Naive thymus-derived CD8-positive, alpha-beta T cell (primary cell): ENCODE data around the gene ZFAND3. TPM values are rescaled to one million over a fixed set of nuclear protein-coding genes. Genes with fewer than 3 reads are reported as not detected.

Experiments used
- ATAC-seq, 2 donors: fragments of 150-1000 bp; cut with Tn5 transposase in 1 of 2; sonication (Bioruptor Pico), chemical (Tn5 transposase) in 1 of 2; 1 replicate in 1 of 2; 2 replicates in 1 of 2; pipeline ENCODE4 v1.10.0; 2021; ENCODE audit warnings: mild to moderate bottlenecking in 2 of 2, moderate library complexity in 2 of 2
- POLR2A ChIA-PET: fragments of 350-600 bp; sonication (Branson Sonifier 250); formaldehyde crosslinking; loops from one replicate; lab custom pipeline; 2021; ENCODE audit warnings: antibody characterized with exemption; lab: Charles Lee
- DNase-seq, 10 donors: peaks; one replicate each; pipeline versions ENCODE4 v3.0.0 to v3.0.0-alpha.2; 2020 to 2022
- H3K27ac Mint-ChIP-seq, 10 donors: one replicate each; pipeline ENCODE4 v1.8.0; 2020 to 2022; ENCODE audit warnings: mild to moderate bottlenecking in 10 of 10, mixed read lengths in 10 of 10, moderate library complexity in 4 of 10, inconsistent platforms in 1 of 10
- H3K27me3 Mint-ChIP-seq, 5 donors: one replicate each; pipeline ENCODE4 v1.8.0; 2021 to 2022; ENCODE audit warnings: mixed read lengths in 5 of 5
- H3K36me3 Mint-ChIP-seq, 3 donors: one replicate each; pipeline ENCODE4 v1.8.0; 2020 to 2022; ENCODE audit warnings: mixed read lengths in 3 of 3, mild to moderate bottlenecking in 2 of 3, inconsistent platforms in 1 of 3
- H3K4me1 Mint-ChIP-seq, 4 donors: one replicate each; pipeline ENCODE4 v1.8.0; 2021 to 2022; ENCODE audit warnings: mixed read lengths in 4 of 4
- H3K4me3 Mint-ChIP-seq, 10 donors: one replicate each; pipeline ENCODE4 v1.8.0; 2020 to 2022; ENCODE audit warnings: mild to moderate bottlenecking in 10 of 10, mixed read lengths in 10 of 10, moderate library complexity in 6 of 10, inconsistent platforms in 1 of 10
- H3K9me3 Mint-ChIP-seq, 9 donors: one replicate each; pipeline ENCODE4 v1.8.0; 2020 to 2022; ENCODE audit warnings: mixed read lengths in 9 of 9, mild to moderate bottlenecking in 3 of 9, inconsistent platforms in 1 of 9, moderate library complexity in 1 of 9
- polyA plus RNA-seq, 3 donors: library from polyadenylated mRNA; unstranded; fragments of 300-500 nt; fragmentation: Illumina TruSeq; gene quantifications; one replicate each; pipeline ENCODE4 v1.2.3, GENCODE V29; 2021
- total RNA-seq, 8 experiments: library from RNA in 2 of 8; stranded (reverse) in 2 of 8; gene quantifications; one replicate each; pipeline ENCODE4 v1.2.3 and lab custom pipeline; 2021 to 2026

ZFAND3 gene
- total and polyA plus RNA-seq, 5 experiments from 2014 or later, result 3.7 to 33.8 (median 4.5) TPM

DNA sequence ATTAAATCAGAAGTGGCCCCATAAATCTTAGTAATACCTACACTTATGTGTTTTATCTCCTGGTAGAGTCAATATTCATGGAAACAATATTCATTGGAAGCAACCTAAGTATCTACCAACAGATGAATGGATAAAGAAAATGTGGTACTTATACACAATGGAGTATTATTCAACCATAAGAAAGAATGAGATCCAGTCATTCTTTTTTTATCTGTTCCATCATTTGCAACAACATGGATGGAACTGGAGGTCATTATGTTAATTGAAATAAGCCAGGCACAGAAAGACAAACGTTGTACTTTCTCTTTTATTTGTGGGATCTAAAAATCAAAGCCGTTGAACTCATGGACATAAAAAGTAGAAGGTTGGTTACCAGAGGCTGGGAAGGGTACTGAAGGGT is 268.5 kb downstream of the ZFAND3 start:
- H3K4me3 Mint-ChIP-seq, result no peak overlapping the region
- POLR2A ChIA-PET, result no interaction called here

DNA sequence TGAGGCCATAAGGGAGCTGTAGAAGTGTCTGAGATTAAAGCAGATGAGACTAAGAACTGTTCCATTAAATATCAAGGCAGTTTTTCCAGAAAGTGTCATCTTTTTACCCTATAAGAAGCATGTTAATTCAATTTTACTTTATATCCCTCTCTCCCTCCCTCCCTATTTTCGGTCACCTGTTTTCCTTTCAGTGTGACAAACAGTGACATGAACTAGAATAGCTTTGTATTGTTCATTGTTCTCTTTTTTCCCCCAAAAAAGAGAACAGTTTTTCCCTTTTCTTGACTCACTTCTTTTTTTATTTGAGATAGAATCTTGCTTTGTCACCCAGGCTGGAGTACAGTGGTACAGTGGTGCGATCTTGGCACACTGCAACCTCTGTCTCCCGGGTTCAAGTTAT is 269.3 kb downstream of the ZFAND3 start:
- POLR2A ChIA-PET, result no interaction called here
- no peaks in the 10 kb centered on the region for H3K27me3 Mint-ChIP-seq
- peak overlapping the region in 1 of 10 donors; percentile 6 for H3K27ac Mint-ChIP-seq

More for the DNA sequence above, 268.5 kb downstream of the ZFAND3 start:
- DNase-seq (no peak), ATAC-seq (no peak)
- Mint-ChIP-seq H3K9me3 (no peaks in the 10 kb centered on the region), H3K27me3 (no peaks in the 10 kb centered on the region), H3K4me1 (peaks cover 4 to 30% (median 7%) of the 10 kb centered on the region in 4 donors), H3K36me3 (peaks cover 19 to 49% (median 34%) of the 10 kb centered on the region in 3 donors), H3K27ac (peak overlapping the region in 1 of 10 donors; percentile 34)

DNA sequence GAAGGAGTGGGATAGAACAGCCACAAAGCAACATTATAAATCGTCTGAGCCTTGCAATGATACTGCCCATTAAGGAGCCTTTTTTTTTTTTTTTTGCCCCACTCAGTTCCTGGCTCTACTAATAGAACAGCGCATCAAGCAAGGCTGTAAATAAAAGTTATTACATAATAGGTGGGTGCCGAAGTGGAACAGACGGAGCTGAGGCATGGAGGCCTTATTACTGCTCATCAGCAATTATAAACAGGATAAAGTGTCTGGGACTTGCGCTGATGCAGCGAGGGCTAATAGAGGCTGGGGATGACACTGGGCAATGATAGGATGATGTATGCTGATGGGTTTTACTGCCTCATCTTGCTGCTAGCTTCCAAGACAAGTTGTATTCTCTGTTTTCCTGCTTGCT is 272.1 kb downstream of the ZFAND3 start:
- no peak overlapping the region for H3K27ac Mint-ChIP-seq
- H3K9me3 Mint-ChIP-seq, result no peaks in the 10 kb centered on the region
- no peaks in the 10 kb centered on the region for H3K27me3 Mint-ChIP-seq
- peaks cover 0 to 24% (median 16%) of the 10 kb centered on the region in 3 donors for H3K36me3 Mint-ChIP-seq
- no peak for ATAC-seq
- peaks cover 4 to 40% (median 10%) of the 10 kb centered on the region in 4 donors for H3K4me1 Mint-ChIP-seq
- POLR2A ChIA-PET, result no interaction called here
- no peak overlapping the region for H3K4me3 Mint-ChIP-seq
- no peak for DNase-seq

More for the DNA sequence above, 269.3 kb downstream of the ZFAND3 start:
- DNase-seq, result no peak
- Mint-ChIP-seq H3K4me3 (no peak overlapping the region), H3K9me3 (no peaks in the 10 kb centered on the region), H3K36me3 (peaks cover 19 to 43% (median 29%) of the 10 kb centered on the region in 3 donors), H3K4me1 (peaks cover 4 to 30% (median 7%) of the 10 kb centered on the region in 4 donors)
- ATAC-seq, result no peak

DNA sequence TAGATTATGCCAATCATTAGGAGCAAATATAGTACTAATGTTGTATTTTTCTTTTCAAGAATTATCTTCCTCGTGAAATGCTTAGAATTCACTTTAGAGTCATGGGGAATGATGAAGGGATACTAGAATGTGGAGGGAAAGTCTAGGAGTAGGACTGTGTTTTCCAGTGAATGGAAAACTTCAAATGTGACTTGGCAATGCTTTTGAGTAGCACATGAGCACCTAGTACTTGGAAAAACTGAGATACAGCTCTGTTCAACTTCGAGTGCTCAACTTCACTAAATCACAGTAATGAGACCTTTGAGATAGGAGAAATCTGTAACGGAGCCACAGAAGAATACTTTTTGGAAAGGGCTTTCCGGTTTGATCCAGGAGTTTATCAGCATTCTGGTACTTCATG is 272.9 kb downstream of the ZFAND3 start:
- POLR2A ChIA-PET, result no interaction called here
- DNase-seq, result no peak
- Mint-ChIP-seq H3K27me3 (no peaks in the 10 kb centered on the region), H3K27ac (no peak overlapping the region), H3K36me3 (peaks cover 0 to 18% (median 9%) of the 10 kb centered on the region in 3 donors), H3K4me3 (no peak overlapping the region), H3K9me3 (no peaks in the 10 kb centered on the region), H3K4me1 (peaks cover 6 to 39% (median 10%) of the 10 kb centered on the region in 4 donors)
- no peak for ATAC-seq

DNA sequence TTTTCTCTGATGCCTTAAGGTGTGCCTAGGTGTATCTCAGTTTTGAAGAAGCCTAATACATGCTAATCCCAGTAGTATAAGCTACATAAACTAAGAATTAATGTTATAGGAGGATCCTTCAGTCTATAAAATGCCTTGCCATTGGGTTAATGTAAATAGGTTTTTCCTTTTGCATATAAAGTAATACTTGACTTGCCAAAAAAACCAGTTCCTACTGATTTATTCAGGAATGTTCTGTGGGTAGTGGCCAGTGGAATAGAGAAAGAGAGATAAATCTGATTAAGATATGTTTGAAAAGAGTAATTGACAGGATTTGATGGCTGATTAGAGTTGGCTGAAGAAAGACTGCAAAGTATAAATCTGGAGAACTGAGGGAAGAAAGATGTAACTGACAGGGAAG is 273.4 kb downstream of the ZFAND3 start:
- no peak for DNase-seq
- ATAC-seq, result no peak
- Mint-ChIP-seq H3K9me3 (no peaks in the 10 kb centered on the region), H3K36me3 (peaks cover 0 to 14% (median 10%) of the 10 kb centered on the region in 3 donors), H3K4me3 (no peak overlapping the region), H3K27me3 (no peaks in the 10 kb centered on the region), H3K4me1 (peaks cover 9 to 38% (median 11%) of the 10 kb centered on the region in 4 donors), H3K27ac (no peak overlapping the region)
- POLR2A ChIA-PET, result interaction anchor here (1.1 kb wide), 1 partner anchor 10 kb away, joined by 3 read pairs; no protein-coding TSS in a partner anchor

DNA sequence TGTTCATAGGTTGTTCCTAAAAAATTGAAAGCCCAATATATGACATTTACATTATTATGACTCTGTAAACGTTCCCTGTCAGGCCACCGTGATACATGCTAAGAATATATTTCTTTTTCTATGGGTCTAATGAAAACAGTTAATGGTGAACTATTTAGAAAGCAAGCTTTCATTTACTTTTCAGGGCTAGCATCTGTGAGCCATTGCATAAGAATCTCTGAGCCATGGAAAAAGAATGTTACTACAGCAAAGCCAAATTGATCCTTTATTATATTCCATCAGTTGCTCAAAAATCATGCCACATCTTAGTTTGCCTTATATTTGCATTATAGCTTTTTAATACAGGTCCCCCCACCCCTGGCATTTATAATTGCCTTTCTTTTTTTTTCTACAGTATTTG is 275.5 kb downstream of the ZFAND3 start:
- peaks cover 0 to 16% (median 10%) of the 10 kb centered on the region in 3 donors for H3K36me3 Mint-ChIP-seq
- no peaks in the 10 kb centered on the region for H3K9me3 Mint-ChIP-seq
- H3K4me1 Mint-ChIP-seq, result peaks cover 7 to 27% (median 10%) of the 10 kb centered on the region in 4 donors
- no peak for DNase-seq
- no peaks in the 10 kb centered on the region for H3K27me3 Mint-ChIP-seq
- POLR2A ChIA-PET, result no interaction called here
- H3K27ac Mint-ChIP-seq, result peak overlapping the region in 2 of 10 donors; percentile 6 to 51
- H3K4me3 Mint-ChIP-seq, result no peak overlapping the region
- no peak for ATAC-seq

DNA sequence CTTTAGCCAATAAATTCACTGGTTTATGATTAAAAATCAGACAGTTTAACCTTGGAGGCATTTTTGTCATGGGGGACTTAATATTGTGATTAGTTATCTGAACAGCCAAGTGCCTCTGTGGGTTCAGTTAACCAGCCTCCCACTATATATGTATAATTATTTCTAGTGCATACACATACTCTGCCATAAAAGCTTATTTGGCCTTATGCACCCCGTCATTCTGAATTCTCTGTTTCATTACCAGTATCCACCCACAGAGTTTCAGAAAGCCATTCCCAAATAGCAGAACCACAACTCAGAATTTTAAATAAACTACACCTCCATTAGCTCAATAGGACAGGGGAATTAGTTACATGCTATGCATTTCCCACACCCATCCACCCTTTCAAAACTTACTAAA is 279.7 kb downstream of the ZFAND3 start:
- no peak for ATAC-seq
- DNase-seq, result no peak
- Mint-ChIP-seq H3K4me1 (peaks cover 9 to 34% (median 10%) of the 10 kb centered on the region in 4 donors), H3K9me3 (no peaks in the 10 kb centered on the region), H3K27ac (peak overlapping the region in 1 of 10 donors; percentile 50), H3K27me3 (no peaks in the 10 kb centered on the region), H3K4me3 (no peak overlapping the region), H3K36me3 (peaks cover 4 to 26% (median 13%) of the 10 kb centered on the region in 3 donors)
- POLR2A ChIA-PET, result no interaction called here

DNA sequence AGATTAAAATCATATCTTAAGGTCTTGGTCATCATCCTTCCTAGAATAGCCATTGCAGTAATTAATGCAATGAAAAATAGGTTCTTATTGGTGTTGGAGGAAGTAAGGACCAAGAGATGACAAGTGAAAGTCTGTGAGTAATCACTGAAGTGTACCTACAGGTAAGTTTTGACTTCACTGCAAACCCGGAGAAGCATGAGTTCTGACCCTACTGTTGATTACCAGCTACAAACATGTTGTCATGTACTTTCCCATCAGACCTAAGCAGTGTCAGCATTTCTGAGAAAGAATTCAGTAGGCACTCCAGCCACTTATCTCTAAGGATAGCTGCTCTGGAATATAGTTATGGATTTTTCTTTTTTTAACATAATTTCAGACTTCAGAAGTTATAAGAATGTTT is 280.9 kb downstream of the ZFAND3 start:
- H3K36me3 Mint-ChIP-seq, result peaks cover 4 to 28% (median 16%) of the 10 kb centered on the region in 3 donors
- no peaks in the 10 kb centered on the region for H3K27me3 Mint-ChIP-seq
- H3K9me3 Mint-ChIP-seq, result peaks cover 0 to 2% (median 0%) of the 10 kb centered on the region in 9 donors
- DNase-seq, result no peak
- H3K4me1 Mint-ChIP-seq, result peaks cover 5 to 36% (median 10%) of the 10 kb centered on the region in 4 donors
- ATAC-seq, result no peak
- no peak overlapping the region for H3K27ac Mint-ChIP-seq
- POLR2A ChIA-PET, result no interaction called here
- H3K4me3 Mint-ChIP-seq, result no peak overlapping the region

DNA sequence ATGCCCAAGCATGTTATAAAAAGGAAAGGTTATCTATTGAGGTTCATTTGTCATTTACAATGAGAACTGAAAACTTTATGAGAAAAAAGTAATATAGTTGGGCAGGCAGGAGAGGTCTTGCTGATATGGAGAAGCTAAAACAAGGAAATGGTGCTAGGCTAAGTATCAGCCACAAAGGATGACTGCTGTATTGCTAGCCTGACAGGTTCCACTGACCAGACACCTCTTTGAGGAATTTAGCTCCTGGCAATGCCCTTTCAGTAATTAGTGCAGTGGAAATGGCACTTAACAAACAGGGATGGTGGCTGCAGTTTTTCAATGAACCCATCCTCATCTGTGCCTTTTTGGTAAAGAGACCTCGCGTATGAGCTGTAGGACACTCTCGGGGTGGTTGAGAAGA is 284.4 kb downstream of the ZFAND3 start:
- H3K4me1 Mint-ChIP-seq, result peaks cover 8 to 20% (median 8%) of the 10 kb centered on the region in 4 donors
- POLR2A ChIA-PET, result no interaction called here
- H3K36me3 Mint-ChIP-seq, result peaks cover 4 to 43% (median 32%) of the 10 kb centered on the region in 3 donors

DNA sequence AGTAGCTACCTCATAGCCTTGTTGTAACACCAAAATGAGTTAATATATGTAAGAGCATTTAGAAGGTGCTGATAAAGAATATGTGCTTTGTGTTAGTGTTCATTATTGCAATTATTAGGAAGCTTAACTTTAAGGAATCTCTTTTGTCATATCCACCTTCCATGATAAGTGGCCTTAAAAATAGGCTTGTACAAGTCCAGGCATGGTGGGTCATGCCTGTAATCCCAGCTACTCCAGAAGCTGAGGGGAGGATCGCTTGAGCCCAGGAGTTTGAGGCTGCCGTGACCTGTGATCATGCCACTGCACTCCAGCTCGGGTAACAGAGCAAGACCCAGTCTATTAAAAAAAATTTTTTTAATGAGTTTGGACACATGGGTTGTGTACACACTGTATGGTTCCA is 285.5 kb downstream of the ZFAND3 start:
- no peak for ATAC-seq
- Mint-ChIP-seq H3K9me3 (peaks cover 0 to 2% (median 0%) of the 10 kb centered on the region in 9 donors), H3K4me3 (no peak overlapping the region), H3K27ac (no peak overlapping the region), H3K4me1 (peaks cover 9 to 28% (median 16%) of the 10 kb centered on the region in 4 donors), H3K36me3 (peaks cover 4 to 46% (median 37%) of the 10 kb centered on the region in 3 donors), H3K27me3 (no peaks in the 10 kb centered on the region)
- no peak for DNase-seq
- POLR2A ChIA-PET, result no interaction called here

More for the DNA sequence above, 284.4 kb downstream of the ZFAND3 start:
- Mint-ChIP-seq H3K27ac (no peak overlapping the region), H3K9me3 (peaks cover 0 to 2% (median 0%) of the 10 kb centered on the region in 9 donors), H3K4me3 (no peak overlapping the region), H3K27me3 (no peaks in the 10 kb centered on the region)
- DNase-seq (no peak), ATAC-seq (no peak)

DNA sequence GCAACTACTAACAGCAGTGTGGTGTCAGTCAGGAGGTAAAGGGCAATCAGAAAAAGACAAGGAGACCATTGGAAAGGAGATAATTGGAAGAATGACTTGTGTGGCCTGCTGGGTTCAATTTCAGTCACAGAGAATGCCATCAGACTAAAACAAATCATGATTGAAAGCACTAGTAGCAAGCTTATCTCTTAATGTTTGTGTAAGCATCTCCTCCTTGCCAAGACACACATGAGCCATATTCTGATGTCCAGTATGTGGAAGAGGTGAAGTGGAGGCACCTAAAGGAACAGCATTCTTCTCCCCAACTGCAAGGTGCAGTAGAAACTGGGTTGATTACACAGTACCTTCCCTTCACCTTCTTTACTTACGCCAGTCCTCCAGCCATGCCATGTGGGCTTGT is 287.5 kb downstream of the ZFAND3 start:
- H3K36me3 Mint-ChIP-seq, result peaks cover under 1 to 36% (median 34%) of the 10 kb centered on the region in 3 donors

DNA sequence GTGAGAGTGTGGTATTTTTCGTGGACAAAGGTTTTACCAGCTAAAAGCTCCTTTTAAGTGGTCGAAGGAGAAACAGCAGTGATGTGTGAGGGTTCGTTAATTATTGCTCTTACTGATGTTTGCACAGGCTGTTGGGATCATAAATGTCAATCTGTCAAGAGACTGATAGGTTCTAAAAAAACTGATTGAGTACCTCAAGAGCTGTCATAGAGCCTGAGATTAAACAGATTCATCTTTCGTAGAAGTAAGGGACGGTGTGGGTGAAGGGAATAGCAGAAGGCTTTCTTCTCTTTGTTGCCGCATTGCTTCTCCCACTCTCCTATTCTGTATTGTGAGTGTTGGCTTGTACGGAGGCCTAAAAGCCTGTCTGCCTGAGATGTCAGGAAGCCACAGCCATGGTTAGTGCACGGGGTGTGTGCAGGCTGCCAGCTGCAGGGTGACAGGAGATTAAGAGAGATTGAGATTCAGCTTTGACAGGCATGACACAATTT is 291.0 kb downstream of the ZFAND3 start:
- Mint-ChIP-seq H3K9me3 (peaks cover 0 to 2% (median 0%) of the 10 kb centered on the region in 9 donors), H3K27me3 (no peaks in the 10 kb centered on the region), H3K27ac (peak overlapping the region in 4 of 10 donors; percentile 38 to 77 (median 65)), H3K4me3 (no peak overlapping the region), H3K4me1 (peaks cover 19 to 39% (median 30%) of the 10 kb centered on the region in 4 donors), H3K36me3 (peaks cover 0 to 36% (median 30%) of the 10 kb centered on the region in 3 donors)
- no peak for ATAC-seq
- POLR2A ChIA-PET, result no interaction called here
- DNase-seq, result no peak

More for the DNA sequence above, 287.5 kb downstream of the ZFAND3 start:
- Mint-ChIP-seq H3K27me3 (no peaks in the 10 kb centered on the region), H3K27ac (no peak overlapping the region), H3K4me1 (peaks cover 15 to 37% (median 23%) of the 10 kb centered on the region in 4 donors), H3K9me3 (peaks cover 0 to 2% (median 0%) of the 10 kb centered on the region in 9 donors), H3K4me3 (no peak overlapping the region)
- POLR2A ChIA-PET, result no interaction called here
- DNase-seq, result no peak
- ATAC-seq, result no peak

DNA sequence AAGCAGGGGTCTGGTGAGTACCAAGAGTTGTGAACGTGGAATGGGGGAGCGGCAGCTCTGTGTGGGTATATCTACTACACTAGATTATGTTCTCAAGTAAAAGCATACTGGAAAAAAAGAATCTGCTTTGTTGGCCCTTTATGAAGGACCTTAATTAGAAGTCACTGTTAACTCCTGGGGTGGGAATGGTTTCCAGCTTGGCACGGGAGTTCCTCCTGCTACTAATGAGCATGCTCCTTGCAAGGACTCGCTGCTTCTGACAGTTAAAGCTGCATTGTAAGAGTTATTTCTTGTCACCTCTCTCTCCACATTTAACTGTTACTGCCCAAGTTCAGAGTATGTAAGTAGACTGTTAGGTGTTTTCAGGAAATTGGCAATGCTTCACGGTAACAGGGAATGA is 292.7 kb downstream of the ZFAND3 start:
- Mint-ChIP-seq H3K4me3 (no peak overlapping the region), H3K9me3 (peaks cover 0 to 2% (median 0%) of the 10 kb centered on the region in 9 donors), H3K27ac (no peak overlapping the region), H3K36me3 (peaks cover 0 to 37% (median 22%) of the 10 kb centered on the region in 3 donors), H3K4me1 (peaks cover 19 to 38% (median 30%) of the 10 kb centered on the region in 4 donors), H3K27me3 (no peaks in the 10 kb centered on the region)
- ATAC-seq (no peak), DNase-seq (no peak)
- POLR2A ChIA-PET, result no interaction called here
